Dermis lymphatic vessel endothelial cell (primary cell): ENCODE measurements around the gene TRAF1. TPM values are rescaled to one million over a fixed set of nuclear protein-coding genes. Genes with fewer than 3 reads are reported as not detected.

ENCODE experiments used
- total RNA-seq: library from RNA; depleted of rRNA; stranded (reverse); fragments of >200 nt; gene quantifications from 2 replicates; pipeline ENCODE4 v1.2.1, GENCODE V29; 2014

Gene TRAF1
- total RNA-seq, result 0.43 and 0.65 TPM in 2 replicates

DNA sequence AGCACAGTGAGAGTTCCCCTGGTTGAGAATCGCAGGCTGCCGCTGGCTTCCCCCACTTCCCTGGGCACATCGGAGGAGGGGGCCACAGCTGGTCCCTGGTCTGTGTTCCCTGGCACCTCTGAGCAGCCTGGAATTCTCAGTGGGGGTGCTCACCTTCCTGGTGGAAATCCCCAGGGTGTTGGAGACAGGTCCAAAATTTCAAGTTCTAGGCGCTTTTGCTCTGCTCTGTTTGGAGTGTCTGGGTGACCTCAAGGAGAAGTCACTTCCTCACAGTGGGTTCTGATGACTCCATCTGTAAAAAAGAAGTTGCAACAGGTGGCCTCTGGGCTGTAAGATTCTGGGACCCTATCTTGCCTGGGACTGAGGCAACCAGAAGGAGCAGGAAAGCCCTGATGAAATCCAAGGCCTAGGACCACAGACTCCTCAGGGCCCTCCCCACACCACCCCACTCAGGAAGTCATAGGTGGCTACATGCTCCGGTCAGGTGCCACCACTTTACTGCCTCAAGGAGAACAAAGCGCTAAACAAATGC, at the start of gene TRAF1:
Gene TRAF1 (minus strand): TSS at position 400 of the 532 bp plus-strand sequence. CDS start 721 bp downstream, outside the sequence.

DNA sequence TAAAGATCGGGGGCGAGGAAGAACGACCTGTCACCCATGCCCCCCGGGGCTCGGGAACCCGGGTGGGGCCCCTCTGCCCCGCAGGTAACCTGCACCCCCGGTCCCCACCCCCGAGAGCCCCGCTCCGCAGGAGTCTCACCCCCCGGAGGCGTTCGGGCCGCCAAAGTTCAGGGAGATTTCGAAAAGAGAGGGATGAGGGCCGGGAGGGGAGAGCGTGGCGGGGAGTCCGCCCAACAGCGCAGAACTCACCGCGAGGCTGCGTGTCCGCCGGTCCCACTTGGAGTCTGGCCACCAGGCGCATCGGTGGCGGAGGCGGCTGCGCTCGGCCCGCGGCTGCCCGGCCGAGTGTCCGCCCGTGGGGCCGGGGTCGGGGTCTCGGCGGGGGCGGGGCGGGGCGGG, 49.8 kb downstream of the TRAF1 start, which contains the start of gene PHF19:
Gene PHF19 (minus strand): TSS at position 347 of the 399 bp plus-strand sequence. CDS start 2,447 bp downstream, outside the sequence.

Other genes with a start within 250 kb of the TRAF1 start
- 5.0 and 5.1 TPM in 2 replicates for gene MEGF9, start 212.3 kb downstream of the TRAF1 start, total RNA-seq
- gene FBXW2, start 133.4 kb downstream of the TRAF1 start, total RNA-seq, result 32.7 and 34.8 TPM in 2 replicates
- gene PSMD5, start 83.9 kb downstream of the TRAF1 start, total RNA-seq, result 19.3 and 22.0 TPM in 2 replicates
- 9.4 and 12.0 TPM in 2 replicates for gene PHF19, start 49.6 kb downstream of the TRAF1 start, total RNA-seq
- gene C5, start 123.5 kb upstream of the TRAF1 start, total RNA-seq, result 0.98 and 1.1 TPM in 2 replicates
- gene CNTRL, start 148.2 kb upstream of the TRAF1 start, total RNA-seq, result 8.2 and 14.2 TPM in 2 replicates